ENCODE results near the gene NPAS3.

The NPAS3 gene

DNA sequence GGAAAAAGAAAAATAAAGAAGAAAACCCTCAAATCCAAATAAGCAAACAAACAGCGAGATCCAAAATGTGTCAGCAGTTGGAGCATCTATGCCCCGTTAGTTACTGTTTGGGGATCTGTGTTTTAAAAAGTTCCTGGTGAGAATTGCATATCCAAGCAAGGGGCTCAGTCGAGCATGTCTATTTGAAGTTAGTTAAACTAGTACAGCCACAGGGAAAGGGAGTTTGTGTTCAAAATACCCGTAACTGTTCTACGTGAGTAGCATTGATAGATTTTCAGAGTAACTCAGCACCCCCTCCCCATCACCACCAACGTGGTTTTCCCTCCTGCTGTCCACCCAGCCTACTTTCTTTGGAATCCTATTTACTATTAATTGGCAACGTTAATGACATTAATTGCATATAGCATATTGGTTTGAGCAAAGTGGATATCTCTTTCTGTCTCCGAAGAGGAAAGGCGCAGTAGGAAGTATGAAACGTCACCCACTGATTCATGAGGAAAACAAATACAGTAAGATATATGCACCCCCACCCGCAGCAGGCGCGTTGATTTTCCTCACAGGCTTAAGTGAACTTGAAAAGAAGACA lies 1.5 kb downstream of the NPAS3 start:
- no peak overlapping the region for H3K27ac ChIP-seq (ENCODE audit: poor library complexity, severe bottlenecking)
- peaks cover 83% of the 10 kb centered on the region for H3K27me3 ChIP-seq (ENCODE audit: insufficient read depth, poor library complexity, severe bottlenecking)

DNA sequence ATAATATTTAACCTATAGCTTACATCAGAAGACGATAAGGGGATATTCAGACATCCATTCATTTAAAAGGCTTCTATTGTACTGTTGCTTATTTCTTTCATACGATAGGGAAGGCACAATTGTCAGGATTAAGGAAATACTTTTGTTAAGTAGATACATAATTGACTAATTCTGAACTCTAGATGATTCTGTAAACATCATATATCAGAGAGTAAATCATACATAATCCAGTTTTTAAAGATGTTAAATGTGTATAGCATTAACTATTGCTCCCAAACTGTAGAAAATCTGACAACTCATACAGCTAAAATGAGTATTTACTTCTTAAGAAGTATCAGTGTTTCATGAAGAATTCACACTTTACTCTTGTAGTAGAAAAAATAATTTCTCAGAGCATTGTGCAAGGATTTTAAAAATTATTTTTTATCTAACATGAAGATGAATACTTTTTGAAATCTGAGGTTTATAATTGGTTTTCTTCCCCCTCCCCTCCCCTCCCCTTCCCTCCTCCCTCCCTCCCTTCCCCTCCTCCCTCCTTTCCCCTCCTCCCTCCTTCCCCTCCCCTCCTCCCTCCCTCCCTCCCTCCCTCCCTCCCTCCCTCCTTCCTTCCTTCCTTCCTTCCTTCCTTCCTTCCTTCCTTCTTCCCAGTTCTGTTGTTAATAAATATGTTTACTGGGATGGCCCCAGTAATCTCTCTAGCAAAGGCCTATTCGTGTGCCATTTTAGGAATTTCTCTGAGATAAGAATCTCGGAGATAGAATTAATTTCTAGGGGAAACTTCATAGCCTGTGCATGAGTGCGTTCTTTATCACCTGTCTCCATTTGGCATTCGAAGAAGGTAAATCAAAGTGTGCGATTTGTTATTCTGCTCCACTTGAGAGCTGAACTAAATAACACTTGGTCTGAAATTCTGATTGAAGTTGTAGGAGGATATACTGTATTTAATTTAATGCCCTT lies 2.3 kb downstream of the NPAS3 start:
- H3K36me3 ChIP-seq (ENCODE audit: low read depth): no peaks in the 10 kb centered on the region
- TF ChIP-seq, protein P1, sequence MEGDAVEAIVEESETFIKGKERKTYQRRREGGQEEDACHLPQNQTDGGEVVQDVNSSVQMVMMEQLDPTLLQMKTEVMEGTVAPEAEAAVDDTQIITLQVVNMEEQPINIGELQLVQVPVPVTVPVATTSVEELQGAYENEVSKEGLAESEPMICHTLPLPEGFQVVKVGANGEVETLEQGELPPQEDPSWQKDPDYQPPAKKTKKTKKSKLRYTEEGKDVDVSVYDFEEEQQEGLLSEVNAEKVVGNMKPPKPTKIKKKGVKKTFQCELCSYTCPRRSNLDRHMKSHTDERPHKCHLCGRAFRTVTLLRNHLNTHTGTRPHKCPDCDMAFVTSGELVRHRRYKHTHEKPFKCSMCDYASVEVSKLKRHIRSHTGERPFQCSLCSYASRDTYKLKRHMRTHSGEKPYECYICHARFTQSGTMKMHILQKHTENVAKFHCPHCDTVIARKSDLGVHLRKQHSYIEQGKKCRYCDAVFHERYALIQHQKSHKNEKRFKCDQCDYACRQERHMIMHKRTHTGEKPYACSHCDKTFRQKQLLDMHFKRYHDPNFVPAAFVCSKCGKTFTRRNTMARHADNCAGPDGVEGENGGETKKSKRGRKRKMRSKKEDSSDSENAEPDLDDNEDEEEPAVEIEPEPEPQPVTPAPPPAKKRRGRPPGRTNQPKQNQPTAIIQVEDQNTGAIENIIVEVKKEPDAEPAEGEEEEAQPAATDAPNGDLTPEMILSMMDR (IDR thresholded peaks at IDR 0.05; ENCODE audit: poor library complexity, severe bottlenecking): no peak
- H3K9me3 ChIP-seq (ENCODE audit: severe bottlenecking): no peaks in the 10 kb centered on the region
- no peak overlapping the region for H3K4me3 ChIP-seq (ENCODE audit: severe bottlenecking)
- no peak overlapping the region for H3K27ac ChIP-seq (ENCODE audit: poor library complexity, severe bottlenecking)
- DNase-seq (ENCODE audit: low spot score) (no peak), ATAC-seq (ENCODE audit: low read depth) (no peak)
- no peaks in the 10 kb centered on the region for H3K4me1 ChIP-seq (ENCODE audit: insufficient read depth, poor library complexity, severe bottlenecking)
- peaks cover 83% of the 10 kb centered on the region for H3K27me3 ChIP-seq (ENCODE audit: insufficient read depth, poor library complexity, severe bottlenecking)

More for the DNA sequence above, 1.5 kb downstream of the NPAS3 start:
- no peaks in the 10 kb centered on the region for H3K4me1 ChIP-seq (ENCODE audit: insufficient read depth, poor library complexity, severe bottlenecking)
- TF ChIP-seq, protein P1 (IDR thresholded peaks at IDR 0.05; ENCODE audit: poor library complexity, severe bottlenecking): no peak
- peak overlapping the region; percentile 42 for H3K4me3 ChIP-seq (ENCODE audit: severe bottlenecking)
- DNase-seq (ENCODE audit: low spot score) (no peak), ATAC-seq (ENCODE audit: low read depth) (peak; percentile 23; the same call in 1 of the 3 replicates)
- no peaks in the 10 kb centered on the region for H3K9me3 ChIP-seq (ENCODE audit: severe bottlenecking)
- H3K36me3 ChIP-seq (ENCODE audit: low read depth): no peaks in the 10 kb centered on the region

DNA sequence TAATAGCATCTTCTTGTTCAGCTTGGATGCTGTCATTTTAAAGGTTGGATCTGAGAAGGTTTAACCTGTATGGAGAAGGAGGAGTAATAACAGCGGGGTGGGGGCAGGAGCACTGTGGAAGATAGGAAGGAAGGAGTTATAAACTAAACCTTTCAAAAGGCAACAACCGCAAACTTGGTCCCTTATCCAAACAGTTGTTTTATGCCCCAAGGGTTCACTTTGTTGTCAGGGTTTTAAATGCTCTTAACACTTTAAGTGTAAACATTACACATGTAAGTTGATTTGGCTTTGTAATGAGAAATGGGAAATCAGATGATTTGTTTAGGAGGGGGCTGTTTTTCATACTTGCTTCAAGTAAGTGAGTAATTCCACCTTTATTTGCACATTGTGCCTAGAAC lies 3.0 kb downstream of the NPAS3 start:
- H3K4me1 ChIP-seq (ENCODE audit: insufficient read depth, poor library complexity, severe bottlenecking): no peaks in the 10 kb centered on the region
- no peaks in the 10 kb centered on the region for H3K9me3 ChIP-seq (ENCODE audit: severe bottlenecking)
- peaks cover 83% of the 10 kb centered on the region for H3K27me3 ChIP-seq (ENCODE audit: insufficient read depth, poor library complexity, severe bottlenecking)
- DNase-seq (ENCODE audit: low spot score): no peak
- TF ChIP-seq, protein P1 (IDR thresholded peaks at IDR 0.05; ENCODE audit: poor library complexity, severe bottlenecking): no peak
- no peak for ATAC-seq (ENCODE audit: low read depth)
- no peak overlapping the region for H3K27ac ChIP-seq (ENCODE audit: poor library complexity, severe bottlenecking)
- no peak overlapping the region for H3K4me3 ChIP-seq (ENCODE audit: severe bottlenecking)
- no peaks in the 10 kb centered on the region for H3K36me3 ChIP-seq (ENCODE audit: low read depth)

DNA sequence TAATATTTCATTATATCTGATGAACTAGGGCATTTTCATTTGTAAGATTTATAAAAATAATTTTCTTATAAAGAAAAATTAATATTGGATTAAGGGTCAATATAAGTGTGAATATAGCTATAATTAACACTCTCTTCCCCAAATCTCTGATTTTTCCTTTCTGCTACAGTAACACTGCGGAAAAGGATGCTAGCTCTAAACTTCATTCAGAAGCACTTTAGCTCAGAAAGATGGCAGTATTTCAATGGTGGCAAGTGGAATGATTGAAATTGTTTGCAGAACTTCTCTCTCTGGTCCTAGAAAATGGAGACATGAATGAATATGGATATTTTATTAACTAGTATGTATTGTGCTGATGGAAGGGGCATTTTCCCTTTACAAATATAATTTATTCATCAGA lies 8.4 kb downstream of the NPAS3 start:
- peaks cover 86% of the 10 kb centered on the region for H3K27me3 ChIP-seq (ENCODE audit: insufficient read depth, poor library complexity, severe bottlenecking)
- H3K27ac ChIP-seq (ENCODE audit: poor library complexity, severe bottlenecking): no peak overlapping the region
- ATAC-seq (ENCODE audit: low read depth): no peak
- H3K4me3 ChIP-seq (ENCODE audit: severe bottlenecking): no peak overlapping the region
- TF ChIP-seq, protein P1 (IDR thresholded peaks at IDR 0.05; ENCODE audit: poor library complexity, severe bottlenecking): no peak
- H3K36me3 ChIP-seq (ENCODE audit: low read depth): no peaks in the 10 kb centered on the region
- H3K4me1 ChIP-seq (ENCODE audit: insufficient read depth, poor library complexity, severe bottlenecking): no peaks in the 10 kb centered on the region
- no peak for DNase-seq (ENCODE audit: low spot score)
- H3K9me3 ChIP-seq (ENCODE audit: severe bottlenecking): no peaks in the 10 kb centered on the region
